Medulla oblongata (tissue), 1 donor: ENCODE results near the gene ATP13A4.

Source experiments
- DNase-seq: peaks from one replicate; pipeline ENCODE4 v3.0.0-alpha.2; 2015; ENCODE audit errors: extremely low spot score

The ATP13A4 gene

DNA sequence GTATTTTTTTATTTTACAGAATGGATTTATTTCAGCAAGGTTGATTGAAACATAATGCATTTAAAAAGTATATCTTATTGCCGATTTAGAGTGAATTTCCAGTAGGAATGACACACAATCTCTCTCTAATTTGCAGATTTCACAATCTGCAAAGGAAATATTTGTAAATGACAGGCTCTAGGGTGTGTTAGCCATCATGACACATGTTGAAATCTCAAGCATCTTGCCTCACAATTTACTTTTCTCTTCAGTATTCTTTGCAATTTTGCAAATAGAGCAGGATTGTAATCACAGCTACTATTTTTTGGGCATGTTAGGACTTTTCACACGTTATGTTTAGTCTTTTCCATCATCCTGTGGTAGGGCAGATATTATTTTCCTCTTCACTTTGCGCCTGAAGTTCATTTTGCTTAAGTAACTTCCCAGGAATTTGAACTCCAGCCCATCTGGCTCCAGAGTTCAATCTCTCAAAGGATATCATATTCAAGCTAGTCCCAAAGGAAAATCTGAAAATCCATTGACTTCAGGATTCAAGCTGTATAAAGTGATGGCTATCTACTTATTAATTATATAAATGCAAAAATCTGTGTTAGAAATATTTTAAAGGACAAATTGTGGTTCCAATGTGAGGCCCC, 55.4 kb downstream of the ATP13A4 start:
- no peak for DNase-seq

- no peak for DNase-seq
Measured at GRCh38 chr3:193498215-193498614, 56.5 kb downstream of the ATP13A4 start.

GRCh38 chr3:193496658-193497057, 58.0 kb downstream of the ATP13A4 start:
- DNase-seq = no peak

- DNase-seq = no peak
Measured at GRCh38 chr3:193491026-193491425, 63.7 kb downstream of the ATP13A4 start.

- DNase-seq = no peak
Measured at GRCh38 chr3:193490580-193490979, 64.1 kb downstream of the ATP13A4 start.

DNA sequence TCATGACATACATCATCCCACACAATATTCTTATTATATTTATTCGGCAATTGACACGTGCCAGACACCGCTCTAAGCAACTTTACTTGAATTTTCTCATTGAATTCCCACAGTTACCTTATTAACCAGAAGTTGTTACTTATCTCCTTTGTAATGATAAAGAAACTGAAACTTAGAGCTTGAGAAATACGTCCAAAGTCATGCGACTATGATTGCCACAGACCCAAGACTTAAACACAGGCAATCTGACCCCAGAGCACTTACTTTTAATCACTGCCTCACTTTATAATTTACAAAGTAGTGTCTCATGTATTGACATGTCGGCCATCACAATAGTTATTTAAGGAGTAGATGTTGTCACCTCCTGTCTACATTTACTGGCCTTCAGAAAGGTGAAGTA, 64.7 kb downstream of the ATP13A4 start:
- DNase-seq = no peak

GRCh38 chr3:193488741-193489140, 66.0 kb downstream of the ATP13A4 start:
- DNase-seq = no peak

GRCh38 chr3:193483988-193484539, 70.6 kb downstream of the ATP13A4 start:
- no peak for DNase-seq

- DNase-seq = no peak
Measured at GRCh38 chr3:193481436-193481835, 73.3 kb downstream of the ATP13A4 start.

GRCh38 chr3:193474446-193474845, 80.2 kb downstream of the ATP13A4 start:
- DNase-seq = no peak

DNA sequence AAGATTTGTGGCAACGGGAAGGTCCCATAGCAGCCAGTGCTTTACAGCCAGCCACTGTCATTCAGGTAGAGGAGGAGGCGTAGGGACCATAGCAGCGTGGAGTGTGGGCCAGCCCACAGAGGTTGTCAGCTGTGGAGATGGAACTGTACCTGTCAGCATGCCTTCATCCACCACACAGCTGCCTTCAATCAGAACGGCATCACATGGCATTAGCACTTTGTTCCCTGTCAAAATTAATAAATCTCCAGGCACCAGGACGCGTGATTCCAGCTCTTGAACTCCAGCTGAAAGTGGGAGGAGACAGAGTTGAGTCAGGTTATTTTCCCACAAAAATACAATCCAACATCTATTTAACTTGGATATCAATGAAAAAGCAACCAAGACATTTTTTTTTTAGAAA, 84.0 kb downstream of the ATP13A4 start:
- DNase-seq = no peak

DNA sequence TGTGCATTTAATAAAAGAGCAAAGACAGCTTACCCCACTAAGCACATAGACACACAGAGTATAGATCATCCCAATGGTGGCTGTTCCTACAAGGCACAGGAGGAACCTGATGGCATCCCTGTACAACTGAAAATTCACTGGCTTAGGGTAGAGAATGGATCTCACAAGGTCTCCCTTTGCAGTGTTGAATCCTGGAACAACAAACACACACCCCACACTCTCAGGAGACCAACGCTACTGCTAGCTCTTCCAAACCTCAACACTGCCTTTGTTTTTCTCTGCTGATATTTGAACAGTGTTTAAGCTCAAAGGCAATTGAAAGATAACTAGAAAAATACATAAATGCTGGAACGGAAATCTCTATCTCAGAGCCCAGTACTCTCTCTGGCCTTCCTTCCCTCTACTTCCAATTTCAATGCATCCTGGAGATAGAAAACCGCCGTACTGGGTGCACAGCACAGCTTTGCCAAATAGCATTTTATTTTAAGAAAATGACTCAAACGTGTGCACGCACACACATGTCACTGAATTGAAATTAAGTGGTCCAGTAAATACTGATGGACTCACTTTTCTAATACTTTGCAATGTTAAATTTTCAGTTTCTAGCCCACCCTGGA, 88.6 kb downstream of the ATP13A4 start:
- no peak for DNase-seq

DNA sequence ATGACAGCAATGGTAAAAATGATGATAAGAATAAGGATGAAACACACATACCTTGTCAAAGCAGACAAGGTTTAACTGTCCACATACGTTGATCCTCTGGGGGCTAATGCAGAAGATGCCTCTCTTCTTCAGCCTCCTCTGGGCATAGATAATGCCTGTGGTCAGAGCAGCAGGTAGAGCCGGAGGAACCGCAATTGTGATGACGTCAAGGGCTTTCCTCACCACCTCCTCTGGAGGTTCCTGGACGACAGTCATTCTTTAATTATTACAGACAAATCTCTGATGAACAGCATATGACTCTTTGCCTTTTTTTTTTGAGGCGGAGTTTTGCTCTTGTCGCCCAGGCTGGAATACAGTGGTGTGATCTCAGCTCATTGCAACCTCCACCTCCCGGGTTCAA, 89.8 kb downstream of the ATP13A4 start:
- no peak for DNase-seq

- no peak for DNase-seq
Measured at GRCh38 chr3:193457526-193457925, 97.2 kb downstream of the ATP13A4 start.

DNA sequence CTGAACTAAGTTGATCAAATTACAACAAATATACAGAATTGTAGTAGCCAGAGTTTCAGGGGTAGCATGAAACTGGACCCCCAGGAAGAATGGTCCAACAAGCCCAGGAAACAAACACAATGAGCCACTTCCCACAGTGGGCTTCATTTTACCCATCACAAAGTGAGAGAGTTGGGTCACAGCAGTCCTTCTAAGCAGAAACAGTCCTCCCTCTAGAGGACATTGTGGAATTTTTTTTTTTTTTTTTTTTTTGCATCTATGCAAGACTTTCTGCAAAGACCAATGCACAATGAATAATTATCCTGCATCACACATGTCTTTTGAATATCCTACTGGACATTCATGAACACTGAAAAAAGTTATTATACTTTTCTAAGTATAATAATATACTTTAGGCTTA, 102.4 kb downstream of the ATP13A4 start:
- DNase-seq = no peak

DNA sequence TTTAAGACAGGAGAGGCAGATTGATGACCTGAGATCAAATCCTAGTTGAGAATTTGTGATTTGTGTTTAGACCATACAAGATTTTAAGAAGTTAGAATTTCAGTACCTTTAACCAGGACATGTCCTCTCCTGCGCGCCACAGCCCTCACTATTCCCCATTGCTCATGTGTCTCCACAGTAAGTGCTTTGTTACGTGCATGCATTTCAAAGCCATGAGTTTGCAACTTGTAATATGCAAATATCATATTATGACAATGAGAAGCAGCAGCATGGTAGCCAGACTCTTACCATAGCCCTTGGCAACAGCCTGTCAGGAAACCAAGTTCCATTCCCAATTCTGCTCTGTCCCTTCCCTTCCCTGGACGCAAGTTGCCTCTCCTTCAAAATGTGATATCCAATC, 102.8 kb downstream of the ATP13A4 start:
- DNase-seq = no peak

- peak; percentile 7 for DNase-seq
Measured at GRCh38 chr3:193446965-193447602, 107.6 kb downstream of the ATP13A4 start.

DNA sequence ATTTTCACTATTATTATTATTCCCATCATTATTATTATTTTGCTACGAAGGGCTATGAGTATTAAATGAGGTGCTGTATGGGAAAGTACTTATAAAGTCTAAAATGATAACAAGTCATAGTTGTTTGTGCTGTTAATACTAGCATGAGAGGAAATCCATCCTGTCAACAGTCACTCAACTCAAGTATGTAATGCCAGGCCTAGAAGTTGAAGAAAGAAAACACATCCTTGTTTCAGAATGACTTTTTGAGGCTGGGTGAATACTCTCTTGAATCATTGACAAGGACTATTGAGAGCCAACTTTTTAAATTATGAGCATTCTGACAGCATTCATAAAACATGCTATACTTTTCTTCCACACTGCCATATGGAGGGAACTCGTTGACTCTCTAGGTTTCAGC, 115.3 kb downstream of the ATP13A4 start:
- no peak for DNase-seq

GRCh38 chr3:193418576-193419373, 135.9 kb downstream of the ATP13A4 start:
- DNase-seq = no peak

GRCh38 chr3:193416629-193417028, 138.1 kb downstream of the ATP13A4 start:
- DNase-seq = no peak

GRCh38 chr3:193407688-193408087, 147.0 kb downstream of the ATP13A4 start:
- no peak for DNase-seq

GRCh38 chr3:193407112-193407511, 147.6 kb downstream of the ATP13A4 start:
- DNase-seq = no peak
